Measurements from ENCODE around the gene STARD3. TPM values are rescaled to one million over a fixed set of nuclear protein-coding genes. Genes with fewer than 3 reads are reported as not detected.
"Not testable (repeated sequence)": the region's sequence is repeated elsewhere in the genome, so short reads cannot be mapped to it uniquely, and the experiment has no call there.

STARD3 gene
- total and polyA plus RNA-seq, 2 donors from 2014 or later, result 32.1 to 47.6 TPM

DNA sequence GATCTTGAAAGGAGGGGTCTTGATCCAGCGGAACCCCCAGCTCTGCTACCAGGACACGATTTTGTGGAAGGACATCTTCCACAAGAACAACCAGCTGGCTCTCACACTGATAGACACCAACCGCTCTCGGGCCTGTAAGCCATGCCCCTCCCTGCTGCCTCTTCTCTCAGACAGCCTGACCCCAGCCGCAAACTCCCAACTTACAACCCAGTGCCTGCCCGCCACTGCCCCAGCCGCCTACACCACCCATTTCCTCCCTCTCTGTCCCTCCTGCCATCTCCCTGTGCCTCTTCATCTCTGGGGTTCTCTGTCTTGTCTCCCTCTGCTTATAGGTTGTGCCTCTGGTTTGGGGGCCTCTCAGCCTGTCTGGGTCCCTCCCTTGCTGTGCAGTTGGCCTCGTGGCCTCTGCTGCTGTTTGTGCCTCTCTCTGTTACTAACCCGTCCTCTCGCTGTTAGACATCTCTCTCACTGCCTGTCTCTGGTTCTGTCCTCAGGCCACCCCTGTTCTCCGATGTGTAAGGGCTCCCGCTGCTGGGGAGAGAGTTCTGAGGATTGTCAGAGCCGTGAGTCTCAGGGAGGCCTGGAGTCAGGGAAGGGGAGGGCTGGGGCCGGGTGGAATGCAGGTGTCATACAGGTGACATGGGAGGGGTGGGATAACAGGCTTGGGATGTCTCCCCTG is 72.5 kb downstream of the STARD3 start:
- H3K4me3 ChIP-seq (ENCODE audit: low read length in 3 of 3), result no peak overlapping the region
- peaks cover 2 to 58% (median 39%) of the 10 kb centered on the region in 3 donors for H3K36me3 ChIP-seq (ENCODE audit: control insufficient read depth in 2 of 3, insufficient read depth in 3 of 3, low read length in 3 of 3)
- no peak overlapping the region for H3K27ac ChIP-seq (ENCODE audit: low read depth in 2 of 2, low read length in 2 of 2)
- no peaks in the 10 kb centered on the region for H3K27me3 ChIP-seq (ENCODE audit: control insufficient read depth, insufficient read depth, low read length)
- DNase-seq (peak in 1 of 5 donors; percentile 62), FAIRE-seq (no peak)
- no peaks in the 10 kb centered on the region for H3K9me3 ChIP-seq (ENCODE audit: control insufficient read depth in 2 of 3, insufficient read depth in 1 of 3, low read length in 3 of 3)
- peaks cover 0 to 30% (median 16%) of the 10 kb centered on the region in 3 donors for H3K4me1 ChIP-seq (ENCODE audit: control insufficient read depth in 2 of 3, insufficient read depth in 2 of 3, low read depth in 1 of 3, low read length in 3 of 3)
- intact Hi-C loops (cut with DNase I), result no loop called here
- TF ChIP-seq, protein P1, sequence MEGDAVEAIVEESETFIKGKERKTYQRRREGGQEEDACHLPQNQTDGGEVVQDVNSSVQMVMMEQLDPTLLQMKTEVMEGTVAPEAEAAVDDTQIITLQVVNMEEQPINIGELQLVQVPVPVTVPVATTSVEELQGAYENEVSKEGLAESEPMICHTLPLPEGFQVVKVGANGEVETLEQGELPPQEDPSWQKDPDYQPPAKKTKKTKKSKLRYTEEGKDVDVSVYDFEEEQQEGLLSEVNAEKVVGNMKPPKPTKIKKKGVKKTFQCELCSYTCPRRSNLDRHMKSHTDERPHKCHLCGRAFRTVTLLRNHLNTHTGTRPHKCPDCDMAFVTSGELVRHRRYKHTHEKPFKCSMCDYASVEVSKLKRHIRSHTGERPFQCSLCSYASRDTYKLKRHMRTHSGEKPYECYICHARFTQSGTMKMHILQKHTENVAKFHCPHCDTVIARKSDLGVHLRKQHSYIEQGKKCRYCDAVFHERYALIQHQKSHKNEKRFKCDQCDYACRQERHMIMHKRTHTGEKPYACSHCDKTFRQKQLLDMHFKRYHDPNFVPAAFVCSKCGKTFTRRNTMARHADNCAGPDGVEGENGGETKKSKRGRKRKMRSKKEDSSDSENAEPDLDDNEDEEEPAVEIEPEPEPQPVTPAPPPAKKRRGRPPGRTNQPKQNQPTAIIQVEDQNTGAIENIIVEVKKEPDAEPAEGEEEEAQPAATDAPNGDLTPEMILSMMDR (IDR thresholded peaks at IDR 0.05; ENCODE audit: borderline replicate concordance, extremely low read depth, insufficient read depth), result no peak
- H3K9ac ChIP-seq (ENCODE audit: low read length in 3 of 3), result no peak overlapping the region

DNA sequence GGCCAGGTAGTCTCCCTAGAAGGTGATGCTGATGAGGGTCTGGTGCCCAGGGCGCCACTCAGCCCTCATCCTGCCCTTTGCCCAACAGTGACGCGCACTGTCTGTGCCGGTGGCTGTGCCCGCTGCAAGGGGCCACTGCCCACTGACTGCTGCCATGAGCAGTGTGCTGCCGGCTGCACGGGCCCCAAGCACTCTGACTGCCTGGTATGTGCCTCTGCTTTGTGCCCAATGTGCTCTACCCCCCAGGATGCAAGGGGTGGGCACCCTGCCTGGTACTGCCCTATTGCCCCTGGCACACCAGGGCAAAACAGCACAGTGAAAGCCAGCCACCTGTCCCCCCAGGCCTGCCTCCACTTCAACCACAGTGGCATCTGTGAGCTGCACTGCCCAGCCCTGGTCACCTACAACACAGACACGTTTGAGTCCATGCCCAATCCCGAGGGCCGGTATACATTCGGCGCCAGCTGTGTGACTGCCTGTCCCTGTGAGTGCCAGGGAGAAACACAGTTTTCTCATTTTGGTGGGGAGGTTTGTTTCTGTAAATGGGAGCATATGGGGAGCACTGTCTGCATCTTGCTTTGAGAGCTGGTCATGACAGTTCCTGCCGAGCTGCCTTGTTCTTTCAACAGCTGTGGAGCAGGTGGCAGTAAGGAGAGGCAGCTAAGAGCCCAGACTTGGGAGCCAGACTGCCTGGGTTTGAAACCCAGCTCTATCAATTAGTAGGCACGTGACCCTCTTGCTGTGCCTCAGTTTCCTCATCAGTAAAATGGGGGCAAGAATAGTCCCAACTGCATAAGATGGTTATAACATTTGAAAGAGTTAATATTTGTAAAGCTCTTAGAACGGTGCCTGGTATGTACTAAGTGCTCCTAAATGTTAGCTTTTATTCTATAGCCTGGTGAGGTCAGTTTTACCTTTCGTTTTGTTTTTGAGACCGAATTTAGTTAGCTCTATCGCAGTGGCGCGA is 73.3 kb downstream of the STARD3 start:
- Histone ChIP-seq H3K9ac (ENCODE audit: low read length in 3 of 3) (no peak overlapping the region), H3K36me3 (ENCODE audit: control insufficient read depth in 2 of 3, insufficient read depth in 3 of 3, low read length in 3 of 3) (peaks cover 2 to 63% (median 39%) of the 10 kb centered on the region in 3 donors), H3K27ac (ENCODE audit: low read depth in 2 of 2, low read length in 2 of 2) (no peak overlapping the region), H3K9me3 (ENCODE audit: control insufficient read depth in 2 of 3, insufficient read depth in 1 of 3, low read length in 3 of 3) (no peaks in the 10 kb centered on the region), H3K4me1 (ENCODE audit: control insufficient read depth in 2 of 3, insufficient read depth in 2 of 3, low read depth in 1 of 3, low read length in 3 of 3) (peaks cover 0 to 22% (median 8%) of the 10 kb centered on the region in 3 donors), H3K4me3 (ENCODE audit: low read length in 3 of 3) (no peak overlapping the region), H3K27me3 (ENCODE audit: control insufficient read depth, insufficient read depth, low read length) (no peaks in the 10 kb centered on the region)
- intact Hi-C loops (cut with DNase I), result no loop called here
- no peak for FAIRE-seq
- peak in 1 of 5 donors; percentile 61 for DNase-seq
- TF ChIP-seq, protein P1 (IDR thresholded peaks at IDR 0.05; ENCODE audit: borderline replicate concordance, extremely low read depth, insufficient read depth), result no peak

DNA sequence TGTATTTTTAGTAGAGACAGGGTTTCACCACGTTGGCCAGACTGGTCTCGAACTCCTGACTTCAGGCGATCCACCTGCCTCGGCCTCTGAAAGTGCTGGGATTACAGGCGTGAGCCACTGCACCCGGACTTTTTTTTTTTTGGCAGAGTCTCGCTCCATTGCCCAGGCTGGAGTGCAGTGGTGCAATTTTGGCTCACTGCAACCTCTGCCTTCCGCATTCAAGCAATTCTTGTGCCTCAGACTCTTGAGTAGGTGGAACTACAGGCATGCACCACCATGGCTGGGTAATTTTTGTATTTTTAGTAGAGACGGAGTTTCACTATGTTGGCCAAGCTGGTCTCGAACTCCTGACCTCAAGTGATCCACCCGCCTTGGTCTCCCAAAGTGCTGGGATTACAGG is 74.1 kb downstream of the STARD3 start:
- H3K4me3 ChIP-seq (ENCODE audit: low read length in 3 of 3); FAIRE-seq; H3K27me3 ChIP-seq (ENCODE audit: control insufficient read depth, insufficient read depth, low read length); H3K9ac ChIP-seq (ENCODE audit: low read length in 3 of 3); H3K9me3 ChIP-seq (ENCODE audit: control insufficient read depth in 2 of 3, insufficient read depth in 1 of 3, low read length in 3 of 3); H3K27ac ChIP-seq (ENCODE audit: low read depth in 2 of 2, low read length in 2 of 2); intact Hi-C loops (cut with DNase I): not testable (repeated sequence)
- DNase-seq, result peak in 1 of 5 donors; percentile 18
- peaks cover 0 to 17% (median under 1%) of the 10 kb centered on the region in 3 donors for H3K4me1 ChIP-seq (ENCODE audit: control insufficient read depth in 2 of 3, insufficient read depth in 2 of 3, low read depth in 1 of 3, low read length in 3 of 3)
- H3K36me3 ChIP-seq (ENCODE audit: control insufficient read depth in 2 of 3, insufficient read depth in 3 of 3, low read length in 3 of 3), result peaks cover 2 to 71% (median 44%) of the 10 kb centered on the region in 3 donors

DNA sequence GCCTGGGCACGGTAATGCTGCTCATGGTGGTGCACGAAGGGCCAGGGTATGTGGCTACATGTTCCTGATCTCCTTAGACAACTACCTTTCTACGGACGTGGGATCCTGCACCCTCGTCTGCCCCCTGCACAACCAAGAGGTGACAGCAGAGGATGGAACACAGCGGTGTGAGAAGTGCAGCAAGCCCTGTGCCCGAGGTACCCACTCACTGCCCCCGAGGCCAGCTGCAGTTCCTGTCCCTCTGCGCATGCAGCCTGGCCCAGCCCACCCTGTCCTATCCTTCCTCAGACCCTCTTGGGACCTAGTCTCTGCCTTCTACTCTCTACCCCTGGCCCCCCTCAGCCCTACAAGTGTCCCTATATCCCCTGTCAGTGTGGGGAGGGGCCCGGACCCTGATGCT is 74.9 kb downstream of the STARD3 start:
- no peaks in the 10 kb centered on the region for H3K9me3 ChIP-seq (ENCODE audit: control insufficient read depth in 2 of 3, insufficient read depth in 1 of 3, low read length in 3 of 3)
- no peak overlapping the region for H3K27ac ChIP-seq (ENCODE audit: low read depth in 2 of 2, low read length in 2 of 2)
- DNase-seq (peak in 1 of 5 donors; percentile 64), FAIRE-seq (no peak)
- H3K9ac ChIP-seq (ENCODE audit: low read length in 3 of 3), result no peak overlapping the region
- TF ChIP-seq, protein P1 (IDR thresholded peaks at IDR 0.05; ENCODE audit: borderline replicate concordance, extremely low read depth, insufficient read depth), result no peak
- no peak overlapping the region for H3K4me3 ChIP-seq (ENCODE audit: low read length in 3 of 3)
- H3K4me1 ChIP-seq (ENCODE audit: control insufficient read depth in 2 of 3, insufficient read depth in 2 of 3, low read depth in 1 of 3, low read length in 3 of 3), result peaks cover 0 to 11% (median 0%) of the 10 kb centered on the region in 3 donors
- H3K27me3 ChIP-seq (ENCODE audit: control insufficient read depth, insufficient read depth, low read length), result no peaks in the 10 kb centered on the region
- intact Hi-C loops (cut with DNase I), result no loop called here
- H3K36me3 ChIP-seq (ENCODE audit: control insufficient read depth in 2 of 3, insufficient read depth in 3 of 3, low read length in 3 of 3), result peaks cover 2 to 79% (median 44%) of the 10 kb centered on the region in 3 donors

Data from kidney (tissue), 14 donors.